ENCODE data around the gene NAV2.

The NAV2 gene

GRCh38 chr11:19775622-19776021 is 63.0 kb downstream of the NAV2 start:
- DNase-seq (ENCODE audit: low spot score), result no peak
- TF ChIP-seq CTCF (IDR thresholded peaks at IDR 0.05; ENCODE audit: extremely low read depth, insufficient read depth, missing control alignments), result no peak
- in situ Hi-C loops (cut with MboI; ENCODE audit: low pct_unique_long_range_greater_than_20kb, low sequenced_read_pairs, unreplicated experiment), result no loop called here

GRCh38 chr11:19777039-19777376 is 64.4 kb downstream of the NAV2 start:
- no peak for TF ChIP-seq CTCF (IDR thresholded peaks at IDR 0.05; ENCODE audit: extremely low read depth, insufficient read depth, missing control alignments)
- peak; percentile 68 for DNase-seq (ENCODE audit: low spot score)
- in situ Hi-C loops (cut with MboI; ENCODE audit: low pct_unique_long_range_greater_than_20kb, low sequenced_read_pairs, unreplicated experiment), result no loop called here

GRCh38 chr11:19777377-19778102 is 64.9 kb downstream of the NAV2 start:
- in situ Hi-C loops (cut with MboI; ENCODE audit: low pct_unique_long_range_greater_than_20kb, low sequenced_read_pairs, unreplicated experiment), result no loop called here
- TF ChIP-seq CTCF (IDR thresholded peaks at IDR 0.05; ENCODE audit: extremely low read depth, insufficient read depth, missing control alignments), result no peak
- peak; percentile 88 for DNase-seq (ENCODE audit: low spot score)

- no peak for DNase-seq (ENCODE audit: low spot score)
- in situ Hi-C loops (cut with MboI; ENCODE audit: low pct_unique_long_range_greater_than_20kb, low sequenced_read_pairs, unreplicated experiment), result no loop called here
- no peak for TF ChIP-seq CTCF (IDR thresholded peaks at IDR 0.05; ENCODE audit: extremely low read depth, insufficient read depth, missing control alignments)
Observed at GRCh38 chr11:19779740-19780139, 67.1 kb downstream of the NAV2 start.

- in situ Hi-C loops (cut with MboI; ENCODE audit: low pct_unique_long_range_greater_than_20kb, low sequenced_read_pairs, unreplicated experiment), result no loop called here
- DNase-seq (ENCODE audit: low spot score), result no peak
- TF ChIP-seq CTCF (IDR thresholded peaks at IDR 0.05; ENCODE audit: extremely low read depth, insufficient read depth, missing control alignments), result no peak
Observed at GRCh38 chr11:19781351-19781750, 68.7 kb downstream of the NAV2 start.

GRCh38 chr11:19785265-19785664 is 72.6 kb downstream of the NAV2 start:
- in situ Hi-C loops (cut with MboI; ENCODE audit: low pct_unique_long_range_greater_than_20kb, low sequenced_read_pairs, unreplicated experiment), result no loop called here

More at GRCh38 chr11:19785265-19785664, 72.6 kb downstream of the NAV2 start:
- DNase-seq (ENCODE audit: low spot score), result no peak
- TF ChIP-seq CTCF (IDR thresholded peaks at IDR 0.05; ENCODE audit: extremely low read depth, insufficient read depth, missing control alignments), result no peak

Data from GM13977 (cell line).